CD4-positive, alpha-beta T cell treated with Interleukin-4 for 4 hours (primary cell): ENCODE measurements around the gene NAV3.

Experiments used
- DNase-seq: peaks from one replicate; pipeline ENCODE4 v3.0.0-alpha.2; 2020

The NAV3 gene

GRCh38 chr12:77925536-77926108 is 94.9 kb downstream of the NAV3 start:
- no peak for DNase-seq

DNA sequence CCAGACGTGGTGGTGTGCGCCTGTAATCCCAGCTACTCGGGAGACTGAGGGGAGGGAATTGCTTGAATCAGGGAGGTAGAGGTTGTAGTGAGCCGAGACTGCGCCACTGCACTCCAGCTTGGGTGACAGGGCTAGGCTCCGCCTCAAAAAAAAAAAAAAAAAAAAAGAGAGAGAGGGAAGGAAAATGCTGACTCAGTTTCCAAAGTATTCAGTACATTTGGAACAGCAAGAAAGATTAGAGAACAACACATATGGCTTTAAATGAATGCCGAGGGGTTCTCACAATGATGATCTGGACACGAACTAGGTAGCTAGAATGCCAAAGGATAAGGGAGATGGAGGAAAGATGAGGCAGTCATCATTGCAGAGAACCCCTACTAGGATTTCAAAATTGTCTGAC is 97.4 kb downstream of the NAV3 start:
- no peak for DNase-seq

- DNase-seq: no peak
Measured at GRCh38 chr12:77932216-77932615, 101.5 kb downstream of the NAV3 start.

DNA sequence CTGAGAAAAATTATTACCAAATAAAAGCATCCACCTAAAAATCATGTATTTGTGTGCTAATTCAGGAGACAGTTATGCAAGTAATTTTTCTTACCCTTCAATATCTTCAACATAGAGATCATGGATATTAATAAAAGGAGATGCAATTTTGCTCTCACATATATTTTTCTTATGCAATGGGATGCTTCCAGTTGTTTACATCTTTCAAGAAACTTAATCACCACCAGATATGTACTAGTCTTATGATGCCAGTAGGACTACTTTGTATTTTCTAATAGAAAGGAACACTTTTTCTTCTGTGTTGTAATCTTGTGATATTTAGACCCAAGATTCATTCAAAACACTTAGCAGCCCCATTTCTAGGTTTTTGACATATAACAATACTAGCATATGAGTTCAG is 107.6 kb downstream of the NAV3 start:
- no peak for DNase-seq

- DNase-seq: no peak
Measured at GRCh38 chr12:77940011-77940423, 109.3 kb downstream of the NAV3 start.

- DNase-seq: no peak
Measured at GRCh38 chr12:77940567-77940966, 109.9 kb downstream of the NAV3 start.

DNA sequence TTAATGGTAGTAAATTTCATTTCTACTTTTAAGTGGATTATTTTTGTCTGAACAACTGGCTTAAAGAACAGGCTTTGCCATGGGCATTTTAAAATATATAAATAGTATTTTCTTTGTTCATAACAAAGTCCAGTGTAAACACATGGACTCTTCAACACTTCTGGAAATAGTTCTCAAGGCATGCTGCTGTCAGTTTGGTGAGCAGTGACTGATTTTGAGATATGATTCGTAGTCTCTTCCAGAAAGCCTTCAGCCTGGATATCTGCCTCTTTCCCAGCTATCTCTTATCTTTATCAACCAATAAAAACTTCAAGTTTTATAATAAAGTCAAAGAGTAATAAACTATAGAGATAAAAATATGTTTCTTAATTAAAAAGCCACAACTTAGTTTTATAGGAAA is 110.7 kb downstream of the NAV3 start:
- no peak for DNase-seq

GRCh38 chr12:77943466-77943865 is 112.8 kb downstream of the NAV3 start:
- no peak for DNase-seq

GRCh38 chr12:77946541-77947061 is 115.9 kb downstream of the NAV3 start:
- no peak for DNase-seq

GRCh38 chr12:77947330-77947729 is 116.6 kb downstream of the NAV3 start:
- DNase-seq: no peak

DNA sequence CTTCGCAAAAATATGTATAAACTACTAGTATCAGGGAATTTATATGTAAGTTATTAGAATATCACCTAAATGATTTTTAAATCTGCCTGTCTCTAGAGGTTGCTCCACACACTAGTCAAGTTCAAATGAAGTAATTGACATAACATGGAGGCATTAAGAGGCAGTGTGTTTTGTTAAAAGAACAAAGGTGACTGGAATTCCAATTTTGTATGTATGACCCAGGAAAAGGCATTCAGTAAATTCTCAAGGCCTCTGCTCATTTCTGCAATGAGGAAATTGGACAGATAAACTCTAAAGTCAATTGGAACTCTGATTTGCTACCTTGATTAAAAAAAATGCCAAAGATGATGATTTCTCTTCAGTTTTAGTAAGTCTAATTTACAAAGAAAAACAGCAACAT is 117.1 kb downstream of the NAV3 start:
- DNase-seq: no peak

- DNase-seq: no peak
Measured at GRCh38 chr12:77949943-77950342, 119.2 kb downstream of the NAV3 start.

DNA sequence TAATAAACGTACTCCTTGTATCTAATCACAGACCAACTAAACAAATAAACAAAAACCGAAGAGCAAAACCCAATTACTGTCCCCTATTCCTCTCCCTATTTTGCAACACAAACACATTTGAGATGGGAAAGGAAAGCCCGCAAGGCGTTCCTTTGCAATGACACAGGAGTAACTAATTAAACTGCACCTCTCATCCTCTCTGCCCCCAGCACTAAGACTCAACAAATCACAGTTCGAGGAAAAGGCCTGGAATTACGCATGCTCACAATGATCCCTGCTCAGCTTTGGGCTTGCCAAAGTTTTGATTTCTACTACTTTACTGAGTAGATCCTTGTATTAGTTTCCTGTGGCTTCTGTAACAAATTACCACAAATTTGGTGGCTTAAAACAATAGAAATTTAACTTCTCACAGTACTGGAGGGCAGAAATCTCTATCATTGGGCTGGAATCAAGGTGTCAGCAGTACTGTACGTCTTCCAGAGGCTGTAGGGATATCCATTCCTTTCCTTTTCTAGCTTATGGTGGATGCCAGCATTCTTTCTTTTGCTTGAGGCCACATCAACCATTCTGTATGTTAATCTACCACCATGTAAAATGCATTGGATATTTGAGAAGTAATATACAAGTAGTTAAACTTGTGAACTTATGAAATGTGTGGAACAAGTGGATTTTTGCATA is 123.0 kb downstream of the NAV3 start:
- no peak for DNase-seq

GRCh38 chr12:77954206-77954555 is 123.5 kb downstream of the NAV3 start:
- DNase-seq: no peak

DNA sequence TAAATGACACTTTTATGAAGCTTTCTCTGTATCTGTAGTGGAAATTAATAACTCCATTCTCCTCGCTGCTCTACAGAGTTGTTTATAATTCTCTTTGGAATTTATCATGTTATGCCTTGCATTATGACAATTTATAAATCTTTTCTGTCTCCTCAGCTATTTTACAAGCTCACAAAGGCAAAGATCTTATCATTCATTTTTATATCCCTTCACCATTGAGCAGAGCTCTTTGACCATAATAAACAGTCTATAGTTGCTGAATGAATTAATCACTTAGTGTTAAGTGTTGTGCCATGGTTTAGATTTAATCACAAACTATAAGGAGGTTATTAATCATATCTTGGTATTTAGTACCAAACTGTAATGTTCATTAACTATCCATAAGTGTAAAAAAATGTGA is 126.4 kb downstream of the NAV3 start:
- DNase-seq: no peak

DNA sequence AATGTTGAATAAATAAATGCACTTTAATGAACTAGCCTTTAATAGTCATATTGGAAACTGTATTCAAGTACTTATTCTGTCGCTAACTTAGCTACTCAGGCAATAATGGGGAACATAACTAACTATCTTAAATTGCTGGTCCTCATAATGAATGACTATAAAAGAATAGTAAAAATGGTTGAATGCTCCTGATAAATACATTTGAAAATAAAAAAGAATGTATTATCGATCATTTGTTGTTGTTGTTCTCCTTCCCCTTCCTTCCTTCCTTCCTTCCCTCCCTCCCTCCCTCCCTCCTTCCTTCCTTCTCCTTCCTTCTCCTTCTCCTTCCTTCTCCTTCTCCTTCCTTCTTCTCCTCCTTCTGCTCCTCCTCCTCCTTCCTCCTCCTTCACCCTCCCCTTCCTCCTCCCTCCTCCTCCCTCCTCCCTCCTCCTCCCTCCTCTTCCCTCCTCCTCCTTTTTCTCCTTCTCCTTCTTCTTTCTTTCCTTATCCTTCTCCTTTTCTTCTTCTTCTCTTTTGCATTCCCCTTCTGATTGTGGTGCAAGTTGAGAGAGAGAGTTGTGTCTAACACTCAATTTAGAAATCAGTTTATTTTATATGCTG is 133.0 kb downstream of the NAV3 start:
- DNase-seq: no peak

- DNase-seq: no peak
Measured at GRCh38 chr12:77965790-77966189, 135.1 kb downstream of the NAV3 start.

DNA sequence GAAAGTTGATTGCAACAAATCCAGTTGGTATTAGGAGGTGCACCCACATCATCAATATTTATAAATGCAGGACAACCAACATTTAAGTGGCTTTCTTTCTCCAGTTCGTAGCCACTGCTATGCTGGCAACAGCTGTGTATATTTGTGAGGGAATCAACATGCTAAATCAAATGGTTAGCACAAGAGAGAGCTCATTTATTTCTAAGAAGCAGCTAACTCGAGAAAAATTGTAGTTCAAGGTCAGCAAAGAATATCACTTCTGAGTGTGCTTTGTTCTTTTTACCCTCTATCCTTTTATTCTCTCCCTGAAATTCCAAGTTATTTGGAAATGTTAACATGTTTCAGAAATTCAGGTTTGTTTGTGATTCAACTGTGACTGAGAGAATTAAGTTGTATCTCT is 137.3 kb downstream of the NAV3 start:
- no peak for DNase-seq

GRCh38 chr12:77968571-77968970 is 137.9 kb downstream of the NAV3 start:
- DNase-seq: no peak

DNA sequence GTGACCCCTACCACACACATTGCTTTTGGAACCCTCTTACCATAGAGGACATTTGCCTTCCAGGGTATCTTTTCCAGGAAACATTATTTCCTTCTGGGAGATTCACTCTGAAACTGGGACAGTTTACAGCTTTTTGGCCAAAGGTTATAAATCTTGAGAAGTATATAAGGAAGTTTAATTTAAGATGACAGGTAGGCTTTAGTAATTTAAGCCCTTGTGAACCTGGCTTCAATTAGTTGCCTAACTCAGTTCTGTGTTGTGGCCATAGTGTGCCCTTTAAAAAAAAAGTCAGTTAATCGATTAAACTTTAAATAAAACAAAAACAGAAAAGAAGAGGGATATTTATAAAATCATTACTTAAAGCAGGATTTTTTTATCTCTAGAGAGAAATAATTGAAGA is 142.9 kb downstream of the NAV3 start:
- no peak for DNase-seq

GRCh38 chr12:77974645-77975044 is 144.0 kb downstream of the NAV3 start:
- DNase-seq: no peak

DNA sequence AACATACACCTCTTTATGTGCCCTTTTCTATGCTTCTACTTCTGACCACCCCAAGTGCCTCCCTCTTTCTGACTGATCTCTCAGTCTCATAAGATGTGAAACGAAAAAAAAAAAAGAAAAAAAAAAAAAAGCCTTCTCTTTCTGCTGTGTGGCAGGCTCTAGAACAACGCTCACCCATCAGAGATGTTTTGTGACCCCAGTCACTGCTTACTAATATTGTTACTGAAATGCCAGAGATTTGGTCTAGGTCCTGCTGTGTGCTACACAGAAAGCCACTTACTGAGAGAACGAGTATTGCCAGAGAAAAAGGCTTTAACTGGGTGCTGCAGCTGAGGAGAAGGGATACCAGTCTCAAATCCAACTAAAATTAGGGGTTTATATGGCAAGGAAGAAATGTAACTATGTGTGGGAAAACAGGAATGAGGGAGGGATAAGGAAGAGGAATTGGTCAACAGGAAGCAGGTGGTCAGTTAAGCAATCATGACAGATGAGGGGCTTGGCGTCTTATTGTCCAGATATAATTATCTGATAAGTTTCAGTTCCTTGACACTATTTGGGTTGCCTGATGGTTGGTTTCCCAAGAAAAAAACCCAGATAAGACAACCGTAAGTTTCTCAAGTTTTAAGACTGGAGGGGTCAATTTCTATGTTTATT is 149.0 kb downstream of the NAV3 start:
- no peak for DNase-seq

GRCh38 chr12:77980782-77981181 is 150.1 kb downstream of the NAV3 start:
- DNase-seq: no peak

- DNase-seq: no peak
Measured at GRCh38 chr12:77983859-77984258, 153.2 kb downstream of the NAV3 start.
